HG03558 (cell line): ENCODE data around the gene FMNL2.
"Not testable (repeated sequence)": the region's sequence is repeated elsewhere in the genome, so short reads cannot be mapped to it uniquely, and the experiment has no call there.

Experiments used
- ATAC-seq: cut with Tn5 transposase; IDR thresholded peaks from one replicate; pipeline ENCODE4 v1.9.1; 2021; ENCODE audit warnings: moderate number of reproducible peaks; ENCODE audit not compliant: unreplicated experiment; ENCODE audit errors: extremely low read depth

Gene FMNL2

GRCh38 chr2:152509772-152510491 lies 175.0 kb downstream of the FMNL2 start:
- no peak for ATAC-seq

- no peak for ATAC-seq
Measured at GRCh38 chr2:152510621-152511020, 175.6 kb downstream of the FMNL2 start.

GRCh38 chr2:152511981-152512380 lies 177.0 kb downstream of the FMNL2 start:
- no peak for ATAC-seq

GRCh38 chr2:152513029-152513428 lies 178.1 kb downstream of the FMNL2 start:
- ATAC-seq, result no peak

- ATAC-seq, result no peak
Measured at GRCh38 chr2:152513681-152514080, 178.7 kb downstream of the FMNL2 start.

- no peak for ATAC-seq
Measured at GRCh38 chr2:152518034-152518433, 183.1 kb downstream of the FMNL2 start.

GRCh38 chr2:152518641-152519580 lies 183.9 kb downstream of the FMNL2 start:
- ATAC-seq, result no peak

- ATAC-seq, result no peak
Measured at GRCh38 chr2:152519581-152519952, 184.6 kb downstream of the FMNL2 start.

- no peak for ATAC-seq
Measured at GRCh38 chr2:152520759-152521158, 185.8 kb downstream of the FMNL2 start.

GRCh38 chr2:152522446-152522845 lies 187.5 kb downstream of the FMNL2 start:
- not testable (repeated sequence) for ATAC-seq

- no peak for ATAC-seq
Measured at GRCh38 chr2:152523091-152523490, 188.1 kb downstream of the FMNL2 start.

GRCh38 chr2:152525277-152525838 lies 190.4 kb downstream of the FMNL2 start:
- ATAC-seq, result no peak

GRCh38 chr2:152529420-152530115 lies 194.6 kb downstream of the FMNL2 start:
- ATAC-seq, result no peak

- no peak for ATAC-seq
Measured at GRCh38 chr2:152532241-152532640, 197.3 kb downstream of the FMNL2 start.

- no peak for ATAC-seq
Measured at GRCh38 chr2:152534460-152535135, 199.6 kb downstream of the FMNL2 start.

GRCh38 chr2:152537081-152537651 lies 202.2 kb downstream of the FMNL2 start:
- no peak for ATAC-seq

- ATAC-seq, result no peak
Measured at GRCh38 chr2:152539424-152539823, 204.4 kb downstream of the FMNL2 start.

GRCh38 chr2:152541712-152542111 lies 206.7 kb downstream of the FMNL2 start:
- ATAC-seq, result no peak

- no peak for ATAC-seq
Measured at GRCh38 chr2:152542337-152542994, 207.5 kb downstream of the FMNL2 start.
